Measurements from ENCODE around the gene VDR.

The VDR gene

DNA sequence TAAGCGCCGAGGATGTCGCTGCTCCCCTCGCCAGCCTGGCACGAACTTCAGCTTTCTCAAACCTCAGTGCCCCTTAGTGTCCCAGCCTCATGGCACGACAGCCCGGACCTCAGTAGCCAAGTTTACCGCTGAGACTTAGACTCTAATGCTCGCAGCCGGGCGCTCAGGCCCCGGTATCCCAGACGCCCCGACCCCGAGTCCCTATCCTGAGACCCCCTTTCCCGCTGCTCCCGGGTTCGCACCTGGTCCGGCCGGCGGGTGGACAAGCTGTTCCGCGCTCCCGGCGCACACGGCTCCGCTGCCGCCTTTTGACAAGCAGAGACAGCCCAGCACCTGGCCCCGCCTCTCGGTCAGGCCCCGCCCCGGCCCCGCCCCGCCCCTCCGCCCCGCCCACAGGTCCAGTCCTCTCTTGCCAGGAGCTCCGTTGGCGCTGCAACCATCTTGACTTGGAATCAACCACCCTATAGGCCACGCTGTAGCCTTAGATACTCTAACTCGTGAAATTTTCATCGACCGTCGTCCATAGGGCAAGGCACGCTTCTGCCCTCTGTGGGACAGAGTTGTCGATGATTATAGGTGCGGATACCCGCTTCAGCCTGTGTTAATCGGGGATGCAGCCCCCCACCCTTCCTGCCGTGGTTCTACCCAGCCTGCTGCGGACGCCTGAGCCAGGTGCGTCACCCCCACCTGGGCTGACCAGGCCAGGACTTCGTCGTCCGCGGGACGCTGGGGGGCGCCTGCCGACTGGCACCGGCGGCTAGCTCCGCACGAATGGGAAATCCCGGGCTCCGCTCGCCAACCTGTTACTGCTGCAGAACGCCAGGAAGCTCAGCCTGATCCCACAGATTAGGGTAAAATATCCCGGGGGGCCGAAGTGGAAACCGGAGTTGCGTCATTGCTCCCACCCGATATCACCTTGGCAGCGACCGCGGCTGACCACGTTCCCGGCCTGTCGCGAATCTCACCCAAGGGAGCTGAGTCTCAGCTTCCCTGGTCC lies at the start of gene VDR:
Gene VDR (minus strand): TSS at position 282 of the 997 bp plus-strand sequence. CDS start 25,881 bp downstream, outside the sequence.
- peak; percentile 85 for DNase-seq (ENCODE audit: low read depth)

DNA sequence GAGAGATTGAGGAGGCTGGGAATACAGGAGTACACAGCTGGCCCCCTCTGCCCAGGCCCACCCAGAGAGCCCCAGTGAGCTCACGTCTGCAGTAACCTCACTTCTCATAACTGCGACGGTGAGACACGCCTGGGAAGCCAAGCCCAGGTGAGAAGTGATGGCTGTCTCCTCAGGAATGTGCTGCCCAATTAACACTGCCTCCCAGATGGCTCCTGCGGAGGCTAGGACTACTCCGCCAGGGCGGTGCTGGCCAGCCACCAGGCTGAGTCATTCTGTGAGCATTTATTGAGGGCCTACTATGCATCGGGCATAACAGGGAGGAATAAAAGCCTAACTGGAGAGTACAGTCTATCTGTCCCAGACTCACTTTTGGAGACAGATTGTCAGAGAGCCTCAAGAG lies 49.3 kb upstream of the VDR start:
- DNase-seq (ENCODE audit: low read depth), result no peak

DNA sequence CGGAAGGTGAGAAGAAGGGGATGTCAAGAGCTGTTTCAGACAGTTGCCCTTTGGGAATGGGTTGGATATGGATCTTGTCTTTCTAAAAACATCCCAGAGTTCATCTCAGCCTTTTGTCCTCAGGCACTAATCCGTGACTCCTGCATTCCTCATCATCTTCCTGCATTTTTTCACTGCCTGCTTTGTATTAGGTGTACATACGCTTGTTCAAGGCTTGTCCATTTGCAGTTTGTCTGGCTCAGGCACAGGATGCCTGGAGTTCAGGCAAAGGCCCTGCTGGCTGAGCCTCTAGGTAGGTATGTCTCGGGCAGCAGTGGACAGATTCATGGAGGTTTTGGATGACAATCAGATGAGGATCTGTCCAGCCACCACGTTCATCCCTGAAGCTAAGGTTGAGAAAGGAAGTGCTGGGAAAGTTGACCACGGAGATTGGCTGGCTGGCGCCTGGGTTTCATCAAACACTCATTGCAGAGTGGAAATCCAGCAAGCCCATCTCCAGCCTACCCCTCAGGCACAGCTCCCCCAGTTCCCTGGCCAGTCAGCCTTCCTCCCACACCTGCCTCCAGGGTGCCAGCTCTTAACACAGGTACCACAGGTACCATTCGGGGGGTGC lies 46.2 kb upstream of the VDR start:
- DNase-seq (ENCODE audit: low read depth), result peak; percentile 76

DNA sequence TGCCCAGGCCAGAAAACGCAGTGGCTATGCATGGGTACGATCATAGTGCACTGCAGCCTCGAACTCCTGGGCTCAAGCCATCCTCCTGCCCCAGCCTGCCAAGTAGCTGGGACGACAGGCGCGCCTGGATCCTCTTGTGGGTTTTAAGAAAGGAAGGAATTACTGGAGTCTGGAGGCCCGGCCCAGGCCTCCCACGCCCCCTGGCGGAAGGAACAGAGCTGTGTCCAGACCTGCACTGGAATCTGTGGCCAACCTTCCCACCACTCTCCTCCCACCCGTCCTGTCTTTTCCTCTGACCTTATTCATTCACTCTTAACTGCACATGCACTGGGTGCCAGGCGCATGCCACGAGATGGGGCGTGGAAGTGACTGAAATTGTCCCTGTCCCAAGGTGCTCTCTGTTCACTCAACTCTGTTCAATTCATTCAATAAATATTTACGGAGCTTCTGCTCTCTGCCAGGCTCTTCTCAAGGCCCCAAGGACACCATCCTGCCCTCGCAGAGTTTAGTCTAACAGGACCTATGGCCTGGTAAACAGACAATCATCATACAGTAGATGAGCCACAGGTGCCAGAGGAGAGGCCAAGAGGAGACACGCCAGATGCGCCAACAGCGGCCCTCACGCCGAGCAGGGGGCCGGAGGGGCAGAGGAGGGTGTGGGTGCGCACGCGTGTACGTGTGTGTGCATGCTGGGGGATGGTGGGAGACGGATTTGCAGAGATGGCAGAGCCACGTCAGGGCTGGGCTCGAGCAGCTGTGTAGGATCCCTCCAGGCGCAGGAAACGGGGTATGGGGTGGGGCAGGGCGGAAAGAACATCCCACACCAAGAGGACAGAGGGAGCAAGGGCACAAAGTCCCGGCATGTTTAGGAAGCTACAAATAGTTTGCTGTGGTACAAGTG lies 44.9 kb upstream of the VDR start:
- DNase-seq (ENCODE audit: low read depth), result peak; percentile 82

DNA sequence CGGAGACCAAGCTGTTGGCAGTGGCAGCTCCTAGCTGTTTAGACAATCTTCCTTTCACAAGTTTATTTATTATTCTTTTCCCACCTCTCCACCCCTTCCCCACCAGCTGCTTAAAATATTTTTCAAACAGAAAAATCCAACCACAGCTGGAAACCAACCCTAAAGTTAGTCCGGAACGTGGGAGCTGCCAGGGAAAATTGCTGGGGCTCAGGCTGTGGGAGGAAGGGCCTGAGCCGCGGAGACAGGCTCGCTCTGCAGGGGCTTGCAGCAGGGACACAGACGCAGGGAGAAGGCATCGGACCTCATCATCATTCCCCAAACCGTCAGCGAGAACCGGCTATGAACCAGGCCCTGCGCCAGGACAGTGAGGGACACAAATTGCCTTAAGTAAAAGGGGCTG lies 42.5 kb upstream of the VDR start:
- no peak for DNase-seq (ENCODE audit: low read depth)

DNA sequence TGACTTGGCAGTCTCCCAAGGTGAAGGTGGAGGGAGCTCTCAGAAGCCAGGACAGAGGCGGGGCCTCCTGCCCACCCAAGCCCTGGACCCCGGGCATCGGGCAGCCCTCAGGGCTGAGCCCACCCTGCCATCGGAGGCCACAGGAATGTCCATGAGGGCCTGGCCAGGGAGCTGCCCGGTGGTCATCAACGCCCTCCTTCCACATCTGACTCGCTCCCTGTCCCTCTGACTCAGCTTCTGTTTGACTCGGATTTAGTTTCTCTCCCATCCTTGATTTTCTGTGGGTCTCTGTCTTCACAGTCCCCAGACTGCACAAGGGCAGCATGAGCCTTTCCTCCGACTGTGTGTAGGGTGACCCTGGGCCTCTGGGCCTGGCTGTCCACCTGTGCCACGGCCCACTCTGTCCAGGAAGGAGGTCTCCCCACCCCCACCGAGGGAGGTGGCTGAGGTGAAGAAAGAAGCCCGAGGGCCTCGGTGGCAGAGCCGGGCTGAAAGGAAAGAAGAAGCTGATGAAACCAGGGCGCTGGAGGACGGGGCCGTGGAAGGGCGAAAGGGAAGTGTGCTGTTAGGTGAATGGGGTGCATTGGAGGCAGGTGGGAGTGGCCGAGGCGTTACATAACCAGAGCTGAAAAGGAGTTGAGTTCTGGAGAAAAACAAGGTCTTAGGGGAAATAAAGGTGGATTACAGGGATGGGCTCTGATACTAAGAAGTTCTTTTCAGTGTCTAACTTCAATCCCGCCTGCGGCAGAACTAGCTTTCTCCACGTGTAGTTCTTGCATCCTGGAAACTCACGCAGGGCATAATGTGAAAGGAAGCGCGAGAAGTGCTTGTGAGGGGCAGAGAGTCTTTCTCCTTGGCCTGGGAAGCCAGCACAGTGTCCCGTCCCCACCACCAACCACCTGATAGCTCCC lies 41.9 kb upstream of the VDR start:
- DNase-seq (ENCODE audit: low read depth), result peak; percentile 55

DNA sequence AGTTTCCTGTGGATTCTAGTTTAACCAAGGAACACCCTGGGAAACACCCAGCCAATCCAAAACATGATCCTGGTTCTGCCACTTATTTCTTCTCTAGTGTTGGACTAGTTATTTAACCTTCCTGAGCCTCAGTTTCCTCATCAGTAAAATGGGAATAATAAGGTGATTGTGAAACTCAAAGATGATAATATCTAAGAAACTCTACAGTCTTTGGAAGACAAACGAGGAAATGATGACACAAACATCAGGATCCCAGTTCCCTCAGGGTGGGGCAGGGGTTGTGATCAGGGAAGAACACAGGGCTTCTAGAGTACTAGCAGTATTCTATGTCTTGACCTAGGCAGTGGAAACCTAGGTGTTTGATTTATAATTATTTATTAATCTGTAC lies 40.5 kb upstream of the VDR start:
- DNase-seq (ENCODE audit: low read depth), result no peak

DNA sequence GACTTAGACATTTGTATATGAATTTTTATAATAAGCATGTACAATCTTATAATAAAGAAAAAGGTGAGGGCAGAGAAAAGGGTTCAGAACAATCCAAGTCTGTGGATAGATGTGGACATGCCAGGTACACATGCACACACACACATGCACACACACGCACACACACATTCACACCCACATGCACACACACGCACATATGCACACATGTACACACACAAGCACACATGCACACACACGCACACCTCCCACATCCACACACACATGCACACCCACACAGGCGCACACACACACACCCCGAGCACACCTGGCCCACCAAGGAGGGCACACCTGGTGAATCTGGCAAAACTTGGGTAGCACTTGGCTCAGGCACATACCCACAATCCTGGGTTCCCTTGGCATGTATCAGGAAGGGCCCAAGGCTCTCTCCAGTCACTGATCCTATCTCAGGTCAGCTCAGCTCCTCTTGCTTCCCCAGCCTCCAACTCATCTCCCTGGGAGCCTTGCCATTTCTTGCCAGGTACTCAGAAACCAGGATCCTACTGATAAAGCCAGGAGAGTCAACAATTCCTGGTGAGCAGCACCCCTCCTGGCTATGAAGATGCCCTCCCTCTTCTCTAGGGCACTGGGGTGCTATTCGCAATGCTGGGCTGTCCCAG lies 40.0 kb upstream of the VDR start:
- DNase-seq (ENCODE audit: low read depth), result no peak

DNA sequence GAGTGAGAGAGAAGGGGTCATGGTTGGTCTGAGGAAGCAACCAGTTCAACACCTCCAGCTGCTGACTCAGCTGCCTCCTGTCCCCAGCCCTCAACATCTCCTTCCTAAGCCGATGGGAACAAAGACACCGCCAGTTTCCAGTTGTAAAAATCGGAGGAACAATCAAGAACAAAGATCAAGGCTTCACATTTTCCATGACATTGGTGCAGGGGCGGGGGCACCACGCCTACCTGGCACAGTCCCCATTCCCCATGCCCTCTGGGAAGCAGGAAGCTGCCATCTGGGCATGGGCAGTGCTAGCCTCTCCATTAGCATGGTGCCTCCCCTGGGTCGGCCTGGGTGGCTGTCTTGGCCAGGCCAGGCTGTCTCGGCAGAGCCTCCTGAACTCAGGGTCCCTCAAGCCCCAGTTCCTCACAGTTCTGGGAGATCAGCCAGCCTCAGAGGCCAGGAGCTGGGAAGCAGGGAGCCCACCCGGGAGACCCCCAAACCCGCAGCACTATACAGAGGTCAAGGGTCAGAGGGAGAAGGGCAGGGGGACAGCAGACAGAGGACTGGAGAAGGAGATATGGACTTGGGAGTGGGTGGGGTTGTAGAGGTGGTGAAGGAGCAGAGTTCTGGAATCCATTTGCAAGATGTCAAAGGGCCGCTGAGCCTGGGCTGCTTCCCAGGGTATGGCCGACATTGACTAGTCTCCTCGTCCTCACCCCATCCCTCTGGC lies 39.0 kb upstream of the VDR start:
- DNase-seq (ENCODE audit: low read depth), result no peak

DNA sequence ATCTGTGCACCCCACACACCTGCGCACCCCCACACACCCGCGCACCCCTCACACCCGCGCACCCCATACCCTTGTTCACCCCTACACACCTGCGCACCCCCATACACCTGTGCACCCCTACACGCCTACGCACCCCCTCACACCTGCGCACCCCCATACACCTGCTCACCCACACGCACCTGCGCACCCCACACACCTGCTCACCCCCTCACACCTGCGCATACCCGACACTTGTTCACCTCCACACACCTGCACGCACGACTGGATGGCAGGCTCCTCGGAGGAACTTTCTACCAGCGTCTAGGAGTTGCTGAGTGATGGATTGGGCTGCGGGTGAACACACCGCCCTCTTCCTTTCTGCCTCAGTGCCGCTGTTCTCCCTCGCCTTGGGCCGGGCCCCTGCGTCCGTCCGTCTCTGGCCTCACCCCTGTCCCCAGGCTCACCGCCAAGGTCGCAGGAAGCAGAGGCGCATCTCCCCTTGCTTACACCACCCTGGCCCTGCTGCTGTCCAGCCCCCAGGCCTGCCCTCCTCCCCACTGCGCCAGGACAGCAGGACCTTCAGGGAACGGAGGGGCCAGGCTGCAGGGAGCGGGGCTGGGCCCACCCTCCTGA lies 37.9 kb upstream of the VDR start:
- DNase-seq (ENCODE audit: low read depth), result no peak

DNA sequence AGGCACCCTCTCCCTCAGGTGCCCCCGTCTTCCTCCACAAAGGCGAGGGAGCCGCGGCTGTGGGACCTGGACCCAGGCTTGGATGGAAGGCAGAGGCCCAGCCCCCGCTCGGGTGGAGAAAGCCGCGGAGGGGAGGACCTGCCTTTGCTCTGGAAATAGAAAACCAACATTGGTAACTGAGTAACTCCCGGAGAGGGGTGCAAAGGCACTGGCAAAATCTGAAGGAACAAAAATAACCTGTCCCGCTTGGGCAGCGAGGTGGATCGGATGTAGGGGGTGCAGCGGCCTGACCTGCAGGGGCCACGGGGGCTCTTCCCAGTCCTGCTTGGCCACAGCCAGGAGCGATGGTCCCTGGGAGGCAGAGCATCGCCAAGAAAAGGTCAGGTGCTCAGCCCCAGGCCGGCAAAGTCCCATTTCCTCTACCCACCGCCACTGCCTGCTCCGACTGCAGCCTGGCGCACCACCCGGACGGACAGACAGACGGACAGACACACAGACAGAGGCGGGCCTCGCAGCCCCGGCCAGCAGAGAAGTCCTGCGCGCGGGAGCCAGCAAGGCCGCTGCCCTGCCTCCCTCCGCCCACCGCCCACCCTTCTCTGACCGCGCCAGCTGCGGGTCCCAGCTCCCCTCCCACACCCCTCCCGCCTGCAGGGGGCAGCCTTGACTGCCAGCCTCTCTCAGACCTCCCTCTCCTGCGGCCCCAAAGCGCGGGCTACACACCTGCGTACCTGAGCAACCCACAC lies 37.2 kb upstream of the VDR start:
- no peak for DNase-seq (ENCODE audit: low read depth)

DNA sequence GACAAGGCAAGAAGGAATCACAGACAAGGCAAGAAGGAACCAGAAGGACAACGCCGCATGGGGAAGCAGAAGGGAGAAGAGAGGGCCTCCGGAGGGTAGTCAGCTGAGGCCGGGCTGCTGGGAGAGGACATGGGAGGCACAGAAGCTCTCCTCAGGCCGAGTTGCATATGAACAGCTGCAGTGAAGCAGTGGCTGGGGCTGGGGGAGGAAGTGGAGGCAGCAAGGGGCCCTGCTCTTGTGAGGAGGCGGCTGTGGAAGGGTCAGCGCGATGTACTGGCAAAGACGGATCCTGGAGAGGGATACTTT lies 36.6 kb upstream of the VDR start:
- DNase-seq (ENCODE audit: low read depth), result no peak

DNA sequence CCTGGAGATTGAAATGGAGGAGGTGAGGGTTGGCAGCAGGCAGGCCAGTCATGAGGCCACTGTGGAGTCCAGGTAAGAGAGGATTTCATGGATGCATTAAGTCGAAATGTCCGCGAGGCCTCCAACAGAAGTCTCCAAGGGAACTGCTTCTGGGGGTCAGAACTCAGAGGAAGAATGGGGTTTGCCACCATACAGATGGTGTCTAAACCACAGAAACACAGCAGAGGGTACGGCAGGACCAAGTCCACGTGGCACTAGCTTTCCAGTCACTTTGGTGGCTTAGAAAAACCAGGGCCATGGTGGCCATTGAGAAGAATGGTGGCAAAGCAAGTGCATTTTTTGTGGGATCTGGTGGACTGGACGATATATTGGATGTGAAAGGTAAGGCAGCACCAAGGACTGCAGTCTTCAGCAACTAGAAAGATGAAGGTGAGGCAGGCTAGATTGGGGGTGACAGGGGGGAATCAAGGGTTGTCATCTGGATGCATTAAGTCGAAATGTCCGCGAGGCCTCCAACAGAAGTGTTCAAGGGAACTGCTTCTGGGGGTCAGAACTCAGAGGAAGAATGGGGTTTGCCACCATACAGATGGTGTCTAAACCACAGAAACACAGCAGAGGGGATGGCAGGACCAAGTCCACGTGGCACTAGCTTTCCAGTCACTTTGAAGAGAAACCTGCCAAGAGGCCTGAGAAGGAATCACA lies 36.1 kb upstream of the VDR start:
- no peak for DNase-seq (ENCODE audit: low read depth)

DNA sequence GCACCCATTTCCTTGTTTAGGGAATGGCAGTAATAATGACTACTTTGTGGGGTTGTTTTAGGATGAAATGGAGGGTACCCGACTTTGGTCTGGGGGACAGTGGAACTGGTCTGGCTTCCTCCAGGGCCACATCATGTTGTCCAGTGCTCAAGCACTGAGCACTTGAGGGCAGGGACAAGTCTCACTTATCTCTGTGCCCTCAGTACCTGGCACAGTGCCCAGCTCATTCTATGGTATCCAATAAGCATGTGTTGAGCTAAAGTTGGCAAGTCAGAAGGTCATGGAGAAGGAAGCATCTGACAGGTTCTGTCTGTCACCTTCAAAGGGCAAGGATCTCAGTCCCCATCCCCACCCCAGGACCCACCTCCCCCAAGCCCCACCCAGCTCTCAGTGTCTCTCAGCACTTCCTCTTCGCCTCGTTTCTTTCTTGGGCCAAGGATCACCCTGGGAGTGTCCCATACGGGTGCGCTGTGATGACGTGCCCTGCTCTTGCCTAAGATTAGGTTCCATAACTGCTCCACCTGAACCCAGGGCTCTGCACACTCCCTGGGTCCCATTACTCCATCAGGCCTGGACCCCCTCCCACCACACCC lies 34.3 kb upstream of the VDR start:
- no peak for DNase-seq (ENCODE audit: low read depth)

DNA sequence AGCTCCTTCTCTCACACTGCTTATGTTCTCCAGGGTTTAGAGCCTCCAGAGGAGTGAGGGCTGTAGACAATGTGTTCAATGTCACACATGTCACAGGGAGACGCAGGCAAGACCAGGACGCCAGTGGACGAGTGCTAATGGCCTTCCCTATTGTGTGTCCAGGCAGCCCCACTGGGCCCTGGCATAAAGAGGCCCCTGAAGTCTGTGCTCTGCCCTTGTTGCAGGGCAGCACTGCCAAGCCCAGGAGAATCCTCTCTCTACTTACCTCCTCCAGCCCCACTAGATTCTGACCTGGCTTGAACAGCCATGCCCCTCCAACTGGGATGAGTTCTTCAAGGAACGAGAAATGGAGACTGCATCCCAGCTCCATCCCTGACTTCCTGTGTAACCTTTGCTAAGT lies 33.8 kb upstream of the VDR start:
- no peak for DNase-seq (ENCODE audit: low read depth)

DNA sequence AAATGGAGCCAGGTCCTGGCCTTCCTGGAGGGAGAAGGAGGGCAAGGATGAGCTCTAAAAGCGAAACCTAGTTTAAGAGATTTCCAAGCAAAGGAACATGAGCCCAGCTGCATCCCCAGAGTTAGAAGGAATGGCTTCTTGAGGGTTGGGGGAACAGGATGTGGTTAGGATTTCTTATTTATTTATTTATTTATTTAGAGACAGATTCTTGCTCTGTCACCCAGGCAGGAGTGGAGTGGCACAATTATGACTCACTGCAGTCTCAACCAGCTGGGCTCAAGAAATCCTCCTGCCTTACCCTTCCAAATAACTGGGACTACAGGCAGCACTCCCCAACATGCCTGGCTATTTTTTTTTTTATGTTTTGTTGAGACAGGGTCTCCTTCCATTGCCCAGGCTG lies 33.3 kb upstream of the VDR start:
- peak; percentile 63 for DNase-seq (ENCODE audit: low read depth)

DNA sequence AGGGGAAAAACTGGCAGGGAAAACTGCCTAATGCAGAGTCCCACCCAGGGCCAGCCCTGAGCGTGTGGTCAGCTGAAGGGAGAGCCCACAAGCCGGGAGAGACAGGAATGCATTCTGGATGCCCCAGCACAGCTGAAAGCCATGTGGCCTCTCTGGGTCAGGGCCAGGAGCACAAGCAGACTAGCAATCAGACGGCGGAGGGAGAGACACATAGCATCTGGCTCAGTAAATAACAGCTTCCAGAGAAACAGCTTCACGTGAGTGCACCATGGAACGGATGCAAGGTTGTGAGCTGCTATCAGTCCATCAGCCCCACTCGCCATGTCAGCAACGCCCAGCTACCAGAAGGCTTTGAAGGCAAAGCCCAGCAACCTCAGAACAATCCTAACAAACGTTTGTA lies 30.4 kb upstream of the VDR start:
- DNase-seq (ENCODE audit: low read depth), result peak; percentile 22

DNA sequence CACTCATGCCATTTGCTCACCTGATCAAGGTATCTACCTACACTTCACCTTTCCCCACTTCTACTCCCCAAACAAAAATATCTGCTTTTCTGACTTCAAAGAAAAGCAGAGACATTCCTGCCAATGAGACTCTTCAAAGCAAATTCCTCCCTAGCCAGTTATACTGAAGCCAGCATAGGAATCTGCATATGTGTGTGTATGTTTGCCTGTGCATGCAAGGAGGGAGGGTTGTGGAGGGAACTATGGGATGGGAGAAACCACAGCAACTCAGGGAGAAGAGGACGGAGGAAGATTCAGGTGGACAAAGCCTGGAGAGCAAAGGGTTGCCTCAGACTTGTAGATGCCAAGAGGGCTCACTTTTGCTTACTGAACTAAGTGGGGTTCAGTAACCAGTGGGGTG lies 26.4 kb upstream of the VDR start:
- no peak for DNase-seq (ENCODE audit: low read depth)
